Activated CD8-positive, alpha-beta T cell treated with anti-CD3 and anti-CD28 coated beads for 36 hours (primary cell): Measurements from ENCODE around the gene DCUN1D2. TPM values are rescaled to one million over a fixed set of nuclear protein-coding genes. Genes with fewer than 3 reads are reported as not detected.

ENCODE experiments used
- ATAC-seq: fragments of 200-7000 bp; cut with Tn5 transposase; one replicate; pipeline ENCODE4 v1.10.0; 2021; ENCODE audit warnings: mild to moderate bottlenecking, moderate library complexity
- CTCF ChIA-PET: fragments of 350-600 bp; sonication (Branson Sonifier 250); formaldehyde crosslinking; loops from one replicate; lab custom pipeline; 2021; ENCODE audit warnings: antibody characterized with exemption; lab: Charles Lee
- POLR2A ChIA-PET: fragments of 350-600 bp; sonication (Branson Sonifier 250); formaldehyde crosslinking; loops from one replicate; lab custom pipeline; 2021; ENCODE audit warnings: antibody characterized with exemption; lab: Charles Lee
- DNase-seq: peaks from one replicate; pipeline ENCODE4 v3.0.0-alpha.2; 2020
- H3K27ac Mint-ChIP-seq: one replicate; pipeline ENCODE4 v1.8.0; 2021; ENCODE audit warnings: mild to moderate bottlenecking, mixed read lengths
- H3K27me3 Mint-ChIP-seq: one replicate; pipeline ENCODE4 v1.8.0; 2021; ENCODE audit warnings: mixed read lengths
- H3K36me3 Mint-ChIP-seq: one replicate; pipeline ENCODE4 v1.8.0; 2021; ENCODE audit warnings: low read depth, mixed read lengths
- H3K4me1 Mint-ChIP-seq: one replicate; pipeline ENCODE4 v1.8.0; 2021; ENCODE audit warnings: low read depth, mixed read lengths
- H3K4me3 Mint-ChIP-seq: one replicate; pipeline ENCODE4 v1.8.0; 2021; ENCODE audit warnings: mild to moderate bottlenecking, moderate library complexity, mixed read lengths
- H3K9me3 Mint-ChIP-seq: one replicate; pipeline ENCODE4 v1.8.0; 2021; ENCODE audit warnings: mixed read lengths
- CTCF ChIP-seq: fragments of 200-600 bp; IDR thresholded peaks from one replicate; pipeline ENCODE4 v1.8.0; 2022; ENCODE audit warnings: antibody characterized with exemption, mild to moderate bottlenecking
- intact Hi-C: fragments of 100-400 bp; cut with micrococcal nuclease; formaldehyde crosslinking; loops from one replicate; pipeline ENCODE4 v1.10.0; 2022
- total RNA-seq, 2 experiments: library from RNA; stranded (reverse); gene quantifications; one replicate each; pipeline ENCODE4 v1.2.3, GENCODE V29; 2021

DCUN1D2 gene
- total RNA-seq, 2 experiments from 2014 or later: 13.4 to 14.7 TPM

GRCh38 chr13:113498905-113499304, 8.4 kb upstream of the DCUN1D2 start:
- Mint-ChIP-seq H3K4me3 (no peak overlapping the region), H3K36me3 (peaks cover 20% of the 10 kb centered on the region), H3K4me1 (peaks cover 18% of the 10 kb centered on the region), H3K27me3 (no peaks in the 10 kb centered on the region), H3K9me3 (no peaks in the 10 kb centered on the region), H3K27ac (no peak overlapping the region)
- no peak for TF ChIP-seq CTCF
- ChIA-PET CTCF (no interaction called here), POLR2A (no interaction called here)
- ATAC-seq (no peak), DNase-seq (no peak)
- intact Hi-C loops: no loop called here

- Mint-ChIP-seq H3K27ac (no peak overlapping the region), H3K27me3 (no peaks in the 10 kb centered on the region), H3K4me3 (no peak overlapping the region), H3K36me3 (peaks cover 20% of the 10 kb centered on the region), H3K4me1 (peaks cover 31% of the 10 kb centered on the region), H3K9me3 (no peaks in the 10 kb centered on the region)
- intact Hi-C loops: no loop called here
- DNase-seq (no peak), ATAC-seq (no peak)
- TF ChIP-seq CTCF: no peak
- ChIA-PET CTCF (no interaction called here), POLR2A (interaction anchor here (0.7 to 1.0 kb wide), 2 partner anchors 9 to 12 kb away, joined by 3 read pairs; no protein-coding TSS in a partner anchor)
Observed at GRCh38 chr13:113497217-113497616, 6.7 kb upstream of the DCUN1D2 start.

- H3K27ac Mint-ChIP-seq: no peak overlapping the region
- ATAC-seq (no peak), DNase-seq (no peak)
- ChIA-PET POLR2A (interaction anchor here (1.0 kb wide), 1 partner anchor 89 kb away, joined by 3 read pairs; the partner anchor contains the start of gene TFDP1), CTCF (interaction anchor here (0.9 to 4.2 kb wide), 2 partner anchors 38 to 66 kb away, joined by 3 to 13 read pairs; no protein-coding TSS in a partner anchor)
- H3K27me3 Mint-ChIP-seq: no peaks in the 10 kb centered on the region
- no peak overlapping the region for H3K4me3 Mint-ChIP-seq
- TF ChIP-seq CTCF: no peak
- H3K9me3 Mint-ChIP-seq: no peaks in the 10 kb centered on the region
- intact Hi-C loops: no loop called here
- H3K4me1 Mint-ChIP-seq: peaks cover 34% of the 10 kb centered on the region
- peaks cover 18% of the 10 kb centered on the region for H3K36me3 Mint-ChIP-seq
Observed at GRCh38 chr13:113495494-113496210, 5.1 kb upstream of the DCUN1D2 start.

- Mint-ChIP-seq H3K4me1 (peaks cover 49% of the 10 kb centered on the region), H3K36me3 (peaks cover 12% of the 10 kb centered on the region), H3K27me3 (no peaks in the 10 kb centered on the region), H3K9me3 (no peaks in the 10 kb centered on the region), H3K27ac (peak overlapping the region; percentile 48), H3K4me3 (peak overlapping the region; percentile 7)
- ATAC-seq: peak; percentile 38
- DNase-seq: no peak
- ChIA-PET POLR2A (no interaction called here), CTCF (interaction anchor here (4.2 kb wide), 1 partner anchor 69 kb away, joined by 13 read pairs; no protein-coding TSS in a partner anchor)
- no peak for TF ChIP-seq CTCF
- intact Hi-C loops: no loop called here
Observed at GRCh38 chr13:113493315-113493951, 2.9 kb upstream of the DCUN1D2 start.

GRCh38 chr13:113491982-113492381, 1.5 kb upstream of the DCUN1D2 start:
- H3K27me3 Mint-ChIP-seq: no peaks in the 10 kb centered on the region
- H3K36me3 Mint-ChIP-seq: peaks cover 6% of the 10 kb centered on the region
- DNase-seq: no peak
- peaks cover 61% of the 10 kb centered on the region for H3K4me1 Mint-ChIP-seq
- peak overlapping the region; percentile 39 for H3K27ac Mint-ChIP-seq
- H3K4me3 Mint-ChIP-seq: peak overlapping the region; percentile 69
- ATAC-seq: no peak
- no peak for TF ChIP-seq CTCF
- CTCF ChIA-PET: no interaction called here
- H3K9me3 Mint-ChIP-seq: no peaks in the 10 kb centered on the region
- POLR2A ChIA-PET: no interaction called here
- intact Hi-C loops: no loop called here
